ENCODE measurements around the gene USP54.
"Not testable (repeated sequence)": the region's sequence is repeated elsewhere in the genome, so short reads cannot be mapped to it uniquely, and the experiment has no call there.

GRCh38 chr10:73617143-73617542 is 26.0 kb upstream of the USP54 start:
- TF ChIP-seq CTCF, POLR2A (IDR thresholded peaks at IDR 0.05): not testable (repeated sequence)

All from thyroid gland (tissue), 4 donors.